ENCODE data around the gene TTC34. TPM values are rescaled to one million over a fixed set of nuclear protein-coding genes. Genes with fewer than 3 reads are reported as not detected.

Gene TTC34
- total and polyA plus RNA-seq, 2 of the 13 experiments (the other 11 are each of a cell fraction or from before 2014, with no cell fraction given): 0.07 to 0.11 TPM

DNA sequence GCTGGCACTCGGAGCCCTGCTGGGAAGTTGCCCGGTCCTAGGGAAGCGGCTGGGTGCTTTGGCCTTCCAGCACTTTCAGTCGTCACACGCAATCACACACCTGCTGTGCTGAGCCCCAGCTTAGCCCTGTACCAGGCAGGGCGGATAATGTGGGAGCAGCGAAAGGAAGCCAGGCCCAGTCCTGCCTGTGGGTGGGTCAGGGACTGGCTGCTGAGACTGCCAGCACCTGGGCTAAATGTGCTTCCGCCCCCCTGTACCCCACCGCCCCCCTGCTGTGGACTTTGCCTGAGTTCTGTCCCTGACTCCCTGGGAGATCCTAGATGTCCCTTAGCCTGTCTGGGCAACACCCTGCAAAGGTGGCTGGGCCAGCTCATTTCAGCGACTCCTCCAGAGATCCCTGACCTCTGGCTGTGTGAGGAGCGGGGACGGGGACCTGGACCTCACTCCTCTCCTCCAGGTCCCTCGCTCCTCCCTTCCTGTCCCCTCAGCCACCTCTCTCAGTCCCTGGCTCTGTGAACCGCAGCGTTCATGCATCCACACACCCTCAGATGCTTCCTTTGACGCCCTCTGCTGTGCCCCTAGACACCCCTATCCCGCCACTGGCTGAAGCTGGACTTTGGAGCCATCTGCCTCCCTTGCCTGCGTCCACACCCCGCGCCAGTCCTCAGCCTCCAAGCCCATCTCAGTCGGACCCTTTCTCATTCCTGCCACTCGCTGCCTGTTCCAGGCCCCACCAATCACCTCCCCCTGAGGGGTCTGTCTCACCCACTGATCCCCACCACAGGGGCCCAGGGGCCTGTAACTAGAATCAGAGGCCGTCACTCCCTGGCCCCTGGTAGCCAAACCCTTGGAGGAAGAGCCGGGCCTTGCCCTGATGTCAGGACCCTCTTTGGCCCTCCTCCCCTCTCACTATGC lies 170.1 kb downstream of the TTC34 start (continued):
- TF ChIP-seq, protein P1, sequence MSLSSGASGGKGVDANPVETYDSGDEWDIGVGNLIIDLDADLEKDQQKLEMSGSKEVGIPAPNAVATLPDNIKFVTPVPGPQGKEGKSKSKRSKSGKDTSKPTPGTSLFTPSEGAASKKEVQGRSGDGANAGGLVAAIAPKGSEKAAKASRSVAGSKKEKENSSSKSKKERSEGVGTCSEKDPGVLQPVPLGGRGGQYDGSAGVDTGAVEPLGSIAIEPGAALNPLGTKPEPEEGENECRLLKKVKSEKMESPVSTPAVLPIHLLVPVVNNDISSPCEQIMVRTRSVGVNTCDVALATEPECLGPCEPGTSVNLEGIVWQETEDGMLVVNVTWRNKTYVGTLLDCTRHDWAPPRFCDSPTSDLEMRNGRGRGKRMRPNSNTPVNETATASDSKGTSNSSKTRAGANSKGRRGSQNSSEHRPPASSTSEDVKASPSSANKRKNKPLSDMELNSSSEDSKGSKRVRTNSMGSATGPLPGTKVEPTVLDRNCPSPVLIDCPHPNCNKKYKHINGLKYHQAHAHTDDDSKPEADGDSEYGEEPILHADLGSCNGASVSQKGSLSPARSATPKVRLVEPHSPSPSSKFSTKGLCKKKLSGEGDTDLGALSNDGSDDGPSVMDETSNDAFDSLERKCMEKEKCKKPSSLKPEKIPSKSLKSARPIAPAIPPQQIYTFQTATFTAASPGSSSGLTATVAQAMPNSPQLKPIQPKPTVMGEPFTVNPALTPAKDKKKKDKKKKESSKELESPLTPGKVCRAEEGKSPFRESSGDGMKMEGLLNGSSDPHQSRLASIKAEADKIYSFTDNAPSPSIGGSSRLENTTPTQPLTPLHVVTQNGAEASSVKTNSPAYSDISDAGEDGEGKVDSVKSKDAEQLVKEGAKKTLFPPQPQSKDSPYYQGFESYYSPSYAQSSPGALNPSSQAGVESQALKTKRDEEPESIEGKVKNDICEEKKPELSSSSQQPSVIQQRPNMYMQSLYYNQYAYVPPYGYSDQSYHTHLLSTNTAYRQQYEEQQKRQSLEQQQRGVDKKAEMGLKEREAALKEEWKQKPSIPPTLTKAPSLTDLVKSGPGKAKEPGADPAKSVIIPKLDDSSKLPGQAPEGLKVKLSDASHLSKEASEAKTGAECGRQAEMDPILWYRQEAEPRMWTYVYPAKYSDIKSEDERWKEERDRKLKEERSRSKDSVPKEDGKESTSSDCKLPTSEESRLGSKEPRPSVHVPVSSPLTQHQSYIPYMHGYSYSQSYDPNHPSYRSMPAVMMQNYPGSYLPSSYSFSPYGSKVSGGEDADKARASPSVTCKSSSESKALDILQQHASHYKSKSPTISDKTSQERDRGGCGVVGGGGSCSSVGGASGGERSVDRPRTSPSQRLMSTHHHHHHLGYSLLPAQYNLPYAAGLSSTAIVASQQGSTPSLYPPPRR (CRISPR knock-in tag; IDR thresholded peaks at IDR 0.05; ENCODE audit: borderline replicate concordance): no peak; the same call in 1 of the 2 replicates
- TF ChIP-seq RXRB (CRISPR knock-in tag; IDR thresholded peaks at IDR 0.05; ENCODE audit: borderline replicate concordance) (0 out of 2 replicates have a peak, but pooled peaks have one; percentile 28), CEBPB (IDR thresholded peaks at IDR 0.05; ENCODE audit: borderline replicate concordance, low read depth, low read length) (no peak), ZNF451 (CRISPR knock-in tag; IDR thresholded peaks at IDR 0.05) (no peak), HMGA1 (CRISPR knock-in tag; conservative IDR thresholded peaks at IDR 0.05) (no peak), PCBP2 (optimal IDR thresholded peaks at IDR 0.05; ENCODE audit: low read depth, low read length, poor library complexity, severe bottlenecking) (no peak), KMT2B (CRISPR knock-in tag; IDR thresholded peaks at IDR 0.05) (no peak), ZNF788 (CRISPR knock-in tag; IDR thresholded peaks at IDR 0.05; ENCODE audit: borderline replicate concordance) (no peak), ZNF260 (CRISPR knock-in tag; IDR thresholded peaks at IDR 0.05; ENCODE audit: borderline replicate concordance, low read depth) (no peak), POLR2G (IDR thresholded peaks at IDR 0.05; ENCODE audit: low read depth, low read length) (no peak), ARNT (IDR thresholded peaks at IDR 0.05) (no peak), ZSCAN25 (CRISPR knock-in tag; IDR thresholded peaks at IDR 0.05) (peak; percentile 76; the same call in 1 of the 2 replicates), SMARCC2 (IDR thresholded peaks at IDR 0.05) (no peak), ZNF333 (CRISPR knock-in tag; IDR thresholded peaks at IDR 0.05; ENCODE audit: borderline replicate concordance) (no peak)
- TF ChIP-seq, protein P2, sequence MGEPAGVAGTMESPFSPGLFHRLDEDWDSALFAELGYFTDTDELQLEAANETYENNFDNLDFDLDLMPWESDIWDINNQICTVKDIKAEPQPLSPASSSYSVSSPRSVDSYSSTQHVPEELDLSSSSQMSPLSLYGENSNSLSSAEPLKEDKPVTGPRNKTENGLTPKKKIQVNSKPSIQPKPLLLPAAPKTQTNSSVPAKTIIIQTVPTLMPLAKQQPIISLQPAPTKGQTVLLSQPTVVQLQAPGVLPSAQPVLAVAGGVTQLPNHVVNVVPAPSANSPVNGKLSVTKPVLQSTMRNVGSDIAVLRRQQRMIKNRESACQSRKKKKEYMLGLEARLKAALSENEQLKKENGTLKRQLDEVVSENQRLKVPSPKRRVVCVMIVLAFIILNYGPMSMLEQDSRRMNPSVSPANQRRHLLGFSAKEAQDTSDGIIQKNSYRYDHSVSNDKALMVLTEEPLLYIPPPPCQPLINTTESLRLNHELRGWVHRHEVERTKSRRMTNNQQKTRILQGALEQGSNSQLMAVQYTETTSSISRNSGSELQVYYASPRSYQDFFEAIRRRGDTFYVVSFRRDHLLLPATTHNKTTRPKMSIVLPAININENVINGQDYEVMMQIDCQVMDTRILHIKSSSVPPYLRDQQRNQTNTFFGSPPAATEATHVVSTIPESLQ (CRISPR knock-in tag; conservative IDR thresholded peaks at IDR 0.05): no peak
- TF ChIP-seq, protein P3, sequence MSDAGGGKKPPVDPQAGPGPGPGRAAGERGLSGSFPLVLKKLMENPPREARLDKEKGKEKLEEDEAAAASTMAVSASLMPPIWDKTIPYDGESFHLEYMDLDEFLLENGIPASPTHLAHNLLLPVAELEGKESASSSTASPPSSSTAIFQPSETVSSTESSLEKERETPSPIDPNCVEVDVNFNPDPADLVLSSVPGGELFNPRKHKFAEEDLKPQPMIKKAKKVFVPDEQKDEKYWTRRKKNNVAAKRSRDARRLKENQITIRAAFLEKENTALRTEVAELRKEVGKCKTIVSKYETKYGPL (CRISPR knock-in tag; IDR thresholded peaks at IDR 0.05): no peak
- TF ChIP-seq, protein P4, sequence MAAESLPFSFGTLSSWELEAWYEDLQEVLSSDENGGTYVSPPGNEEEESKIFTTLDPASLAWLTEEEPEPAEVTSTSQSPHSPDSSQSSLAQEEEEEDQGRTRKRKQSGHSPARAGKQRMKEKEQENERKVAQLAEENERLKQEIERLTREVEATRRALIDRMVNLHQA (CRISPR knock-in tag; IDR thresholded peaks at IDR 0.05): no peak

Measured in HepG2 (cell line).